Sigmoid colon (tissue), 7 donors: Measurements from ENCODE around the gene ZNF92. TPM values are rescaled to one million over a fixed set of nuclear protein-coding genes. Genes with fewer than 3 reads are reported as not detected.

Experiments
- DNase-seq: peaks from one replicate; pipeline ENCODE4 v3.0.0-alpha.2; 2019
- H3K27ac ChIP-seq, 4 donors: fragments of 200-600 bp; sonication (generic); one replicate each; pipeline ENCODE4 v1.5.1; 2016 to 2019; ENCODE audit warnings: mild to moderate bottlenecking in 1 of 4
- H3K27me3 ChIP-seq, 3 donors: fragments of 200-600 bp; sonication (generic); one replicate each; pipeline ENCODE4 v1.5.1; 2019; ENCODE audit warnings: mild to moderate bottlenecking in 1 of 3
- H3K36me3 ChIP-seq, 4 donors: fragments of 200-600 bp; sonication (generic); one replicate each; pipeline ENCODE4 v1.5.1; 2016 to 2019
- H3K4me1 ChIP-seq, 4 donors: fragments of 200-600 bp; sonication (generic); one replicate each; pipeline ENCODE4 v1.5.1; 2017 to 2019
- H3K4me3 ChIP-seq, 4 donors: fragments of 200-600 bp; sonication (generic); one replicate each; pipeline ENCODE4 v1.5.1; 2017 to 2019; ENCODE audit warnings: mild to moderate bottlenecking in 2 of 4, moderate library complexity in 1 of 4
- H3K9me3 ChIP-seq, 4 donors: fragments of 200-600 bp in 3 of 4; sonication (generic) in 3 of 4; one replicate each; pipeline versions ENCODE4 v1.5.1 to v1.6.1; 2013 to 2019
- EP300 ChIP-seq, 4 donors: sonication (generic); formaldehyde crosslinking; IDR thresholded peaks; one replicate each; pipeline ENCODE4 v1.6.1; 2017; ENCODE audit warnings: antibody characterized with exemption in 4 of 4
- POLR2A ChIP-seq, 2 donors: fragments of 450-650 bp; IDR thresholded peaks; one replicate each; pipeline ENCODE4 v1.6.1; 2016; ENCODE audit warnings: antibody characterized with exemption in 2 of 2, mild to moderate bottlenecking in 2 of 2, moderate library complexity in 2 of 2
- POLR2AphosphoS5 ChIP-seq, 4 donors: sonication (generic); formaldehyde crosslinking; IDR thresholded peaks; one replicate each; pipeline ENCODE4 v1.6.1; 2017; ENCODE audit warnings: antibody characterized with exemption in 4 of 4
- WGBS, 2 donors: extraction: QIAGEN DNeasy Blood & Tissue Kit; methylation state at CpG; one replicate each; pipeline ENCODE4 v1.1.7; 2013; 5-methylcytosine and 5-hydroxymethylcytosine counted together
- intact Hi-C: fragments of 100-400 bp; cut with DNase I; formaldehyde crosslinking; loops from one replicate; pipeline ENCODE4 v1.15.1; 2023
- polyA plus RNA-seq, 3 donors: library from polyadenylated mRNA; stranded (reverse); fragments of 200-250 nt; gene quantifications; one replicate each; pipeline ENCODE4 v1.2.3, GENCODE V29; 2013
- total RNA-seq, 4 donors: library from RNA; depleted of rRNA; stranded (reverse); fragments of >200 nt; gene quantifications; one replicate each; pipeline ENCODE4 v1.1.0, GENCODE V29; 2016
- TF ChIP-seq, protein P1 (sequence below), 4 experiments: fragments of 450-650 bp in 3 of 4; fragments of 200-600 bp in 1 of 4; IDR thresholded peaks; one replicate each; pipeline ENCODE4 v1.5.1; 2016 to 2019; ENCODE audit warnings: antibody characterized with exemption in 4 of 4, mild to moderate bottlenecking in 3 of 4, moderate library complexity in 2 of 4
- donor health status: healthy with polysubstance abuse.
- donor health status: Bipolar disorder and iron deficiency.
- donor health status: healthy.

The ZNF92 gene
- total and polyA plus RNA-seq, 7 donors, result 2.4 to 5.9 (median 4.9) TPM

DNA sequence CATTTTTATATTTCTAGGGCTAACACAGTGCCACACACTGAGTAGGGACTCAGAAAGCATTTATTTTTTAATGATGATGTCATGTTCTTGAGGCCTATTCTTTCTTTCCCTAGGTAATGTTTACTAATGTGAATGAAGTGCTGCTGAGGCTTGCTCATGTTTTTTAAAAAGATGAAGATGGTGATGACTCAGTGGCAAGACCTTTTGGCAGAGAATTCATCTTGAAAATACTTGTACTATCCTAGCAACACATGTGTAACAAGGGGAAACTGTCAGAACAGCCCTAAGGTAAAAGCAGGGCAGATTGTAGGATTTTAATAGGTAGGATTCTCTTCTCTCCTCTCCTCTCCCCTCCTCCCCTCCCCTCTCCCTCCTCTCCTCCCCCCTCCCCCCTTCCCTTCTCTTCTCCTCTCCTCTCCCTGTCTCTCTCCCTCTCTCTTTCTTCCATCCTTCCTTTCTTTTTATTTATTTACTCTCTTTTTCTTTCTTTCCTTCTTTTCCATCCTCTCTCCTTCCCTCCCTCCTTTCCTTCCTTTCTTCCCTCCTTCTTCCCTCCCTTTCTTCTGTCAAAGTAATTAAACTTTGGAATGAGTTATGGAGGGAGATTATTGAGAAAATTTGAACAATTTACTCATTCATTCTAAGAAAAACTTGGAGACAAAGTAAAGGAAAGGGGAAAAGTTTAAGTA is 75.3 kb downstream of the ZNF92 start:
- TF ChIP-seq, protein P1, sequence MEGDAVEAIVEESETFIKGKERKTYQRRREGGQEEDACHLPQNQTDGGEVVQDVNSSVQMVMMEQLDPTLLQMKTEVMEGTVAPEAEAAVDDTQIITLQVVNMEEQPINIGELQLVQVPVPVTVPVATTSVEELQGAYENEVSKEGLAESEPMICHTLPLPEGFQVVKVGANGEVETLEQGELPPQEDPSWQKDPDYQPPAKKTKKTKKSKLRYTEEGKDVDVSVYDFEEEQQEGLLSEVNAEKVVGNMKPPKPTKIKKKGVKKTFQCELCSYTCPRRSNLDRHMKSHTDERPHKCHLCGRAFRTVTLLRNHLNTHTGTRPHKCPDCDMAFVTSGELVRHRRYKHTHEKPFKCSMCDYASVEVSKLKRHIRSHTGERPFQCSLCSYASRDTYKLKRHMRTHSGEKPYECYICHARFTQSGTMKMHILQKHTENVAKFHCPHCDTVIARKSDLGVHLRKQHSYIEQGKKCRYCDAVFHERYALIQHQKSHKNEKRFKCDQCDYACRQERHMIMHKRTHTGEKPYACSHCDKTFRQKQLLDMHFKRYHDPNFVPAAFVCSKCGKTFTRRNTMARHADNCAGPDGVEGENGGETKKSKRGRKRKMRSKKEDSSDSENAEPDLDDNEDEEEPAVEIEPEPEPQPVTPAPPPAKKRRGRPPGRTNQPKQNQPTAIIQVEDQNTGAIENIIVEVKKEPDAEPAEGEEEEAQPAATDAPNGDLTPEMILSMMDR (IDR thresholded peaks at IDR 0.05), result no peak
- TF ChIP-seq POLR2A (IDR thresholded peaks at IDR 0.05), result no peak
- TF ChIP-seq EP300 (IDR thresholded peaks at IDR 0.05), result no peak
- TF ChIP-seq POLR2AphosphoS5 (IDR thresholded peaks at IDR 0.05), result no peak
- no peaks in the 10 kb centered on the region for H3K9me3 ChIP-seq
- no peak for DNase-seq
- intact Hi-C loops, result no loop called here
- no peaks in the 10 kb centered on the region for H3K36me3 ChIP-seq
- peaks cover 0 to 11% (median 0%) of the 10 kb centered on the region in 4 donors for H3K4me1 ChIP-seq
- no peaks in the 10 kb centered on the region for H3K27me3 ChIP-seq
- H3K4me3 ChIP-seq, result no peak overlapping the region
- no peak overlapping the region for H3K27ac ChIP-seq

DNA sequence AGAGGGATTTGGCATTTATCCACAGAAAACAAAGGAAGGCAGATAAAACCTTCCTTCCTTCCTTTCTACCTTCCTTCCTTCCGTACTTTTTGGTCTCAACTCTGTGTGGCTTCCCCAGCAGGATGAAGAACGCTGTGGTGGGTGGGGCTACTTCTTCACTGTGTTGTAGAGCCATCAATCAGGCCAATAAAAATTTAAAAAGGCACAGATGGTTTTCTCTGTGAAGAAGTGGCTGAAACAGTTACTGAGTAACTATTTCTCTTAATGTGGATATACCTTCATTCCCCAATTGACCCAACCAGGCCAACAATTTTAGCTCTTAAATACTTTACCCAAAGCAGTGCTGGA is 75.8 kb downstream of the ZNF92 start:
- H3K27me3 ChIP-seq, result no peaks in the 10 kb centered on the region
- H3K9me3 ChIP-seq, result no peaks in the 10 kb centered on the region
- DNase-seq, result no peak
- H3K36me3 ChIP-seq, result no peaks in the 10 kb centered on the region
- 16 to 23% methylated on average over 2 of the region's 2 CpGs for WGBS, 2 donors
- peaks cover 0 to 11% (median 0%) of the 10 kb centered on the region in 4 donors for H3K4me1 ChIP-seq
- H3K27ac ChIP-seq, result no peak overlapping the region
- TF ChIP-seq, protein P1 (IDR thresholded peaks at IDR 0.05), result no peak
- no peak for TF ChIP-seq POLR2A (IDR thresholded peaks at IDR 0.05)
- intact Hi-C loops, result no loop called here
- H3K4me3 ChIP-seq, result no peak overlapping the region
